Measurements from ENCODE around the gene GATM. TPM values are rescaled to one million over a fixed set of nuclear protein-coding genes. Genes with fewer than 3 reads are reported as not detected.
A peak's percentile ranks its signal among the peaks of the same experiment; 100 is the strongest.

The GATM gene
- total RNA-seq, result 50.0 and 76.5 TPM in 2 replicates
- polyA plus RNA-seq, result 25.6 and 39.7 TPM in 2 replicates

- peaks cover 9% of the 10 kb centered on the region for H3K4me1 ChIP-seq (ENCODE audit: low read depth)
- no peaks in the 10 kb centered on the region for H3K36me3 ChIP-seq
- DNase-seq (ENCODE audit: low read depth in 1 of 2, low spot score in 1 of 2), result peak; percentile 84 to 86
- peak; percentile 60 for TF ChIP-seq CTCF (IDR thresholded peaks at IDR 0.05; ENCODE audit: low read depth, low read length)
- no peaks in the 10 kb centered on the region for H3K9me3 ChIP-seq (ENCODE audit: low read depth)
- H3K27ac ChIP-seq, result peak within 1 kb of the TSS; percentile 15
- peak within 1 kb of the TSS; percentile 56 for H3K4me3 ChIP-seq
- peaks cover 26% of the 10 kb centered on the region for H3K27me3 ChIP-seq
These were observed at the start of gene GATM for GRCh38 chr15:45378149-45378912. GATM (minus strand) TSS chr15:45378544; CDS start chr15:45378453, 91 bp downstream.

GRCh38 chr15:45427085-45427484, 48.7 kb upstream of the GATM start:
- Histone ChIP-seq H3K4me3 (no peak overlapping the region), H3K9me3 (ENCODE audit: low read depth) (no peaks in the 10 kb centered on the region), H3K27me3 (peaks cover 40% of the 10 kb centered on the region), H3K27ac (no peak overlapping the region), H3K4me1 (ENCODE audit: low read depth) (no peaks in the 10 kb centered on the region), H3K36me3 (peaks cover 4% of the 10 kb centered on the region)
- DNase-seq (ENCODE audit: low read depth in 1 of 2, low spot score in 1 of 2), result no peak
- no peak for TF ChIP-seq CTCF (IDR thresholded peaks at IDR 0.05; ENCODE audit: low read depth, low read length)

- Histone ChIP-seq H3K4me1 (ENCODE audit: low read depth) (no peaks in the 10 kb centered on the region), H3K27me3 (peaks cover 20% of the 10 kb centered on the region), H3K9me3 (ENCODE audit: low read depth) (no peaks in the 10 kb centered on the region), H3K36me3 (peaks cover 13% of the 10 kb centered on the region), H3K4me3 (no peak overlapping the region), H3K27ac (no peak overlapping the region)
- peak in 1 of 2 donors; percentile 18 for DNase-seq (ENCODE audit: low read depth in 1 of 2, low spot score in 1 of 2)
- TF ChIP-seq CTCF (IDR thresholded peaks at IDR 0.05; ENCODE audit: low read depth, low read length), result no peak
These were observed 46.8 kb upstream of the GATM start for GRCh38 chr15:45425135-45425534.

GRCh38 chr15:45424429-45424828, 46.1 kb upstream of the GATM start:
- no peak for TF ChIP-seq CTCF (IDR thresholded peaks at IDR 0.05; ENCODE audit: low read depth, low read length)
- no peak overlapping the region for H3K27ac ChIP-seq
- H3K36me3 ChIP-seq, result peaks cover 15% of the 10 kb centered on the region
- peaks cover 13% of the 10 kb centered on the region for H3K27me3 ChIP-seq
- H3K4me1 ChIP-seq (ENCODE audit: low read depth), result no peaks in the 10 kb centered on the region
- H3K9me3 ChIP-seq (ENCODE audit: low read depth), result no peaks in the 10 kb centered on the region
- no peak for DNase-seq (ENCODE audit: low read depth in 1 of 2, low spot score in 1 of 2)
- no peak overlapping the region for H3K4me3 ChIP-seq

- H3K9me3 ChIP-seq (ENCODE audit: low read depth), result no peaks in the 10 kb centered on the region
- no peaks in the 10 kb centered on the region for H3K4me1 ChIP-seq (ENCODE audit: low read depth)
- H3K27me3 ChIP-seq, result no peaks in the 10 kb centered on the region
- no peak for DNase-seq (ENCODE audit: low read depth in 1 of 2, low spot score in 1 of 2)
- TF ChIP-seq CTCF (IDR thresholded peaks at IDR 0.05; ENCODE audit: low read depth, low read length), result no peak
- H3K4me3 ChIP-seq, result no peak overlapping the region
- no peak overlapping the region for H3K27ac ChIP-seq
- H3K36me3 ChIP-seq, result peaks cover 77% of the 10 kb centered on the region
These were observed 39.1 kb upstream of the GATM start for GRCh38 chr15:45417303-45417950.
